ENCODE data around the gene NRCAM. TPM values are rescaled to one million over a fixed set of nuclear protein-coding genes. Genes with fewer than 3 reads are reported as not detected.

The NRCAM gene
- total and polyA plus RNA-seq, 10 of the 15 experiments (the other 5 are each of a cell fraction or from before 2014, with no cell fraction given), result 0.30 to 2.0 (median 1.0) TPM

DNA sequence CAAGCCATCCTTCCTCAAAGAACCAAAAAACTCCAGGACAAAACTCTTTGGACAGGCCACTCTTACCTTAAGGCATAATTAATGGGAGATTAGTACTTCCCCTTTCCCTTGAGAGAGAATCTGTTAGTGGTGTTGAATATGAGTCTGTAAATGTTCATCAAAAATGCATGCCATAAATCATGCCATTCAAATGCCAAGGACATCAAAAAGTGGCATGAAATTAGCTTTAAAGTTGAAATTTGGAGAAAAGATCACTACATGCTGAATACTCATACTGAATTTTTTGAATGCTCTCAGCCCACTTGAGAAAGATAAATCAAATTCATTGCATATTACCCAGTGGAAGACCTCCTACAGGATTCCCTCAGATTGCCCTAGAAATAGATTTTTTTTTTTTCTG, 6.7 kb downstream of the NRCAM start:
- ATAC-seq, result no peak
- Histone ChIP-seq H3K4me2 (ENCODE audit: control insufficient read depth, insufficient read depth) (no peak overlapping the region), H2AFZ (ENCODE audit: control insufficient read depth, low read depth, low read length) (no peak overlapping the region), H3K9ac (ENCODE audit: control insufficient read depth, insufficient read depth, low read length) (no peak overlapping the region), H3K4me1 (ENCODE audit: control insufficient read depth, insufficient read depth, low read length) (no peaks in the 10 kb centered on the region), H3K27me3 (replicated peaks in 1 of 2; ENCODE audit: control insufficient read depth in 2 of 2, insufficient read depth in 2 of 2, low read length in 1 of 2) (peaks cover 1 to 2% of the 10 kb centered on the region in 2 experiments), H4K20me1 (ENCODE audit: control insufficient read depth, insufficient read depth) (no peaks in the 10 kb centered on the region), H3K27ac (ENCODE audit: control insufficient read depth, insufficient read depth) (no peak overlapping the region), H3K4me3 (no peak overlapping the region), H3K9me3 (replicated peaks; ENCODE audit: control insufficient read depth, insufficient read depth, low read length) (no peaks in the 10 kb centered on the region), H3K79me2 (ENCODE audit: control insufficient read depth, insufficient read depth, low read length) (no peaks in the 10 kb centered on the region), H3K36me3 (ENCODE audit: control insufficient read depth in 2 of 2, insufficient read depth in 2 of 2, low read length in 1 of 2) (no peaks in the 10 kb centered on the region)
- RAD21 ChIA-PET (ENCODE audit: unreplicated experiment), result no interaction called here
- POLR2A ChIA-PET, result no interaction called here
- in situ Hi-C loops (cut with MboI) (no loop called here), intact Hi-C loops (cut with micrococcal nuclease; ENCODE audit: unreplicated experiment) (no loop called here)
- CTCF ChIA-PET, result interaction anchor here (0.6 to 2.4 kb wide), 4 partner anchors 21 to 354 kb away, joined by 3 to 8 read pairs (median 4); no protein-coding TSS in a partner anchor
- FAIRE-seq, result no peak
- TF ChIP-seq TBL1XR1 (IDR thresholded peaks at IDR 0.05; ENCODE audit: low read depth, low read length) (no peak), JUNB (IDR thresholded peaks at IDR 0.05) (no peak), NR2C2 (IDR thresholded peaks at IDR 0.05; ENCODE audit: borderline replicate concordance, control insufficient read depth, insufficient read length, low read depth) (no peak), NFYB (IDR thresholded peaks at IDR 0.05; ENCODE audit: insufficient read depth, low read depth, low read length) (no peak), PML (IDR thresholded peaks at IDR 0.05; ENCODE audit: low read length) (no peak), HCFC1 (IDR thresholded peaks at IDR 0.05; ENCODE audit: low read length) (no peak), SRF (IDR thresholded peaks at IDR 0.05; ENCODE audit: low read depth in 2 of 2, low read length in 2 of 2) (no peak), EP300 (IDR thresholded peaks at IDR 0.05; ENCODE audit: borderline replicate concordance in 1 of 2, control insufficient read depth in 1 of 2, low read depth in 2 of 2, low read length in 2 of 2) (no peak), HDAC2 (IDR thresholded peaks at IDR 0.05) (no peak)
- TF ChIP-seq, protein P1, sequence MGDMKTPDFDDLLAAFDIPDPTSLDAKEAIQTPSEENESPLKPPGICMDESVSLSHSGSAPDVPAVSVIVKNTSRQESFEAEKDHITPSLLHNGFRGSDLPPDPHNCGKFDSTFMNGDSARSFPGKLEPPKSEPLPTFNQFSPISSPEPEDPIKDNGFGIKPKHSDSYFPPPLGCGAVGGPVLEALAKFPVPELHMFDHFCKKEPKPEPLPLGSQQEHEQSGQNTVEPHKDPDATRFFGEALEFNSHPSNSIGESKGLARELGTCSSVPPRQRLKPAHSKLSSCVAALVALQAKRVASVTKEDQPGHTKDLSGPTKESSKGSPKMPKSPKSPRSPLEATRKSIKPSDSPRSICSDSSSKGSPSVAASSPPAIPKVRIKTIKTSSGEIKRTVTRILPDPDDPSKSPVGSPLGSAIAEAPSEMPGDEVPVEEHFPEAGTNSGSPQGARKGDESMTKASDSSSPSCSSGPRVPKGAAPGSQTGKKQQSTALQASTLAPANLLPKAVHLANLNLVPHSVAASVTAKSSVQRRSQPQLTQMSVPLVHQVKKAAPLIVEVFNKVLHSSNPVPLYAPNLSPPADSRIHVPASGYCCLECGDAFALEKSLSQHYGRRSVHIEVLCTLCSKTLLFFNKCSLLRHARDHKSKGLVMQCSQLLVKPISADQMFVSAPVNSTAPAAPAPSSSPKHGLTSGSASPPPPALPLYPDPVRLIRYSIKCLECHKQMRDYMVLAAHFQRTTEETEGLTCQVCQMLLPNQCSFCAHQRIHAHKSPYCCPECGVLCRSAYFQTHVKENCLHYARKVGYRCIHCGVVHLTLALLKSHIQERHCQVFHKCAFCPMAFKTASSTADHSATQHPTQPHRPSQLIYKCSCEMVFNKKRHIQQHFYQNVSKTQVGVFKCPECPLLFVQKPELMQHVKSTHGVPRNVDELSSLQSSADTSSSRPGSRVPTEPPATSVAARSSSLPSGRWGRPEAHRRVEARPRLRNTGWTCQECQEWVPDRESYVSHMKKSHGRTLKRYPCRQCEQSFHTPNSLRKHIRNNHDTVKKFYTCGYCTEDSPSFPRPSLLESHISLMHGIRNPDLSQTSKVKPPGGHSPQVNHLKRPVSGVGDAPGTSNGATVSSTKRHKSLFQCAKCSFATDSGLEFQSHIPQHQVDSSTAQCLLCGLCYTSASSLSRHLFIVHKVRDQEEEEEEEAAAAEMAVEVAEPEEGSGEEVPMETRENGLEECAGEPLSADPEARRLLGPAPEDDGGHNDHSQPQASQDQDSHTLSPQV (IDR thresholded peaks at IDR 0.05), result no peak
- SMC1A ChIA-PET (ENCODE audit: uncharacterized antibody, unreplicated experiment), result interaction anchor here (0.7 to 1.8 kb wide), 9 partner anchors 9 to 140 kb away, joined by 3 to 5 read pairs (median 3); no protein-coding TSS in a partner anchor
- DNase-seq (ENCODE audit: low read depth, low spot score), result no peak
- BruUV-seq (replicated peaks), result no TSS peak
